PC-3 (cell line): Measurements from ENCODE around the gene SLC22A1. TPM values are rescaled to one million over a fixed set of nuclear protein-coding genes. Genes with fewer than 3 reads are reported as not detected.
A peak's percentile ranks its signal among the peaks of the same experiment; 100 is the strongest.
"Not testable (repeated sequence)": the region's sequence is repeated elsewhere in the genome, so short reads cannot be mapped to it uniquely, and the experiment has no call there.

Source experiments
- ATAC-seq: fragments of 200-7000 bp; cut with Tn5 transposase; 2 replicates; pipeline ENCODE4 v1.9.1; 2020; ENCODE audit warnings: mild to moderate bottlenecking, moderate library complexity
- BruUV-seq: library from RNA; stranded (reverse); fragments of 400-500 nt; replicated peaks from 2 replicates; lab custom pipeline; 2021; lab: Mats Ljungman, UMichigan
- CTCF ChIA-PET: fragments of 300-600 bp; sonication (Branson Sonifier 250); formaldehyde crosslinking; loops from one replicate; lab custom pipeline; 2022; ENCODE audit warnings: antibody characterized with exemption; lab: Charles Lee
- POLR2A ChIA-PET: fragments of 300-600 bp; sonication (Branson Sonifier 250); formaldehyde crosslinking; loops from one replicate; lab custom pipeline; 2022; ENCODE audit warnings: antibody characterized with exemption; ENCODE audit not compliant: unreplicated experiment; lab: Charles Lee
- DNase-seq: peaks from one replicate; pipeline ENCODE4 v3.0.0-alpha.2; 2015
- H2AFZ ChIP-seq: fragments of 300-600 bp; sonication (generic); 2 replicates; pipeline ENCODE4 v1.6.0; 2016; ENCODE audit warnings: antibody characterized with exemption, low read length
- H3F3A ChIP-seq: fragments of 300-600 bp; sonication (generic); one replicate; pipeline ENCODE4 v1.6.0; 2017; ENCODE audit warnings: antibody characterized with exemption, low read length, control low read depth, mild to moderate bottlenecking; ENCODE audit not compliant: unreplicated experiment
- H3K27ac ChIP-seq: fragments of 300-600 bp; sonication (generic); 2 replicates; pipeline ENCODE4 v1.5.1; 2016; ENCODE audit warnings: mild to moderate bottlenecking, low read length
- H3K27me3 ChIP-seq: fragments of 300-600 bp; sonication (generic); 2 replicates; pipeline ENCODE4 v1.6.1; 2016; ENCODE audit warnings: low read length, mixed read lengths
- H3K36me3 ChIP-seq: fragments of 300-600 bp; sonication (generic); 2 replicates; pipeline ENCODE4 v1.6.1; 2016; ENCODE audit warnings: low read depth, mixed run types, low read length, mixed read lengths
- H3K4me1 ChIP-seq: fragments of 300-600 bp; sonication (generic); 2 replicates; pipeline ENCODE4 v1.5.1; 2016; ENCODE audit warnings: low read length; ENCODE audit not compliant: insufficient read depth
- H3K4me2 ChIP-seq: fragments of 300-600 bp; sonication (generic); 2 replicates; pipeline ENCODE4 v1.6.0; 2016; ENCODE audit warnings: low read length
- H3K4me3 ChIP-seq: fragments of 300-600 bp; sonication (generic); 2 replicates; pipeline ENCODE4 v1.5.1; 2016; ENCODE audit warnings: mild to moderate bottlenecking, low read length, mixed read lengths
- H3K79me2 ChIP-seq: fragments of 300-600 bp; sonication (generic); 2 replicates; pipeline ENCODE4 v1.6.1; 2017; ENCODE audit warnings: low read length, mixed read lengths
- H3K9ac ChIP-seq: fragments of 300-600 bp; sonication (generic); 2 replicates; pipeline ENCODE4 v1.6.0; 2016; ENCODE audit warnings: mild to moderate bottlenecking, low read length
- H3K9me2 ChIP-seq: fragments of 300-600 bp; sonication (generic); replicated peaks from 2 replicates; pipeline ENCODE4 v1.6.1; 2016; ENCODE audit warnings: mixed run types, low read length, mixed read lengths
- H3K9me3 ChIP-seq: fragments of 300-600 bp; sonication (generic); 2 replicates; pipeline ENCODE4 v1.6.1; 2016; ENCODE audit warnings: low read length, mixed read lengths
- H4K20me1 ChIP-seq: fragments of 300-600 bp; sonication (generic); 2 replicates; pipeline ENCODE4 v1.6.1; 2016; ENCODE audit warnings: low read length, mixed read lengths
- EZH2 ChIP-seq: fragments of 300-600 bp; sonication (generic); IDR thresholded peaks from one replicate; pipeline ENCODE4 v1.6.1; 2017; ENCODE audit warnings: antibody characterized with exemption, mild to moderate bottlenecking, low read length; ENCODE audit not compliant: unreplicated experiment
- EZH2phosphoT487 ChIP-seq: fragments of 300-600 bp; sonication (generic); IDR thresholded peaks from 2 replicates; pipeline ENCODE4 v1.6.1; 2018; ENCODE audit warnings: mild to moderate bottlenecking, antibody characterized with exemption, low read length, borderline replicate concordance
- intact Hi-C: fragments of 100-400 bp; cut with micrococcal nuclease; formaldehyde crosslinking; loops from 2 replicates; pipeline ENCODE4 v1.9.0; 2023
- total RNA-seq: library from RNA; depleted of rRNA; stranded (reverse); fragments of >200 nt; gene quantifications from 2 replicates; pipeline ENCODE4 v1.2.3, GENCODE V29; 2014
- TF ChIP-seq, protein P1 (sequence below): fragments of 300-600 bp; sonication (generic); conservative IDR thresholded peaks from 2 replicates; pipeline ENCODE4 v1.5.1; 2017; ENCODE audit warnings: antibody characterized with exemption, low read depth, mild to moderate bottlenecking, low read length

Gene SLC22A1
- total RNA-seq, 1 experiment from 2014 or later = 10.2 TPM

DNA sequence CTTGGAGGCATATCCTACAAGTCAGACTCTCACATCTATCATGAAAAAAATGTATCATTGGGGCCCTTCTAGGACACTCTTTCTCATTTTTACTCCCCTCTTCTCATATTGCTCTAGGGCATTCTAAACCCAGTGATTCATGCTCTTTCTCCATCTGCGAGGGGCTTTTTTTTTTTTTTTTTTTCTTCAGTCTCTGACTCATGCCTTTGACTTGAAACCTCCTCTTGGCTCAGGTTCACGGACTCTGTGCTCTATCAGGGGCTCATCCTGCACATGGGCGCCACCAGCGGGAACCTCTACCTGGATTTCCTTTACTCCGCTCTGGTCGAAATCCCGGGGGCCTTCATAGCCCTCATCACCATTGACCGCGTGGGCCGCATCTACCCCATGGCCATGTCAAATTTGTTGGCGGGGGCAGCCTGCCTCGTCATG is 17.8 kb downstream of the SLC22A1 start:
- H3K36me3 ChIP-seq = no peaks in the 10 kb centered on the region
- POLR2A ChIA-PET = no interaction called here
- intact Hi-C loops = loop anchor here (5.0 kb wide), 2 partner anchors 78 to 98 kb away; no protein-coding TSS in a partner anchor
- no peak overlapping the region for H3K4me3 ChIP-seq
- no peaks in the 10 kb centered on the region for H3K9me3 ChIP-seq
- TF ChIP-seq EZH2 (no peak), EZH2phosphoT487 (no peak)
- TF ChIP-seq, protein P1, sequence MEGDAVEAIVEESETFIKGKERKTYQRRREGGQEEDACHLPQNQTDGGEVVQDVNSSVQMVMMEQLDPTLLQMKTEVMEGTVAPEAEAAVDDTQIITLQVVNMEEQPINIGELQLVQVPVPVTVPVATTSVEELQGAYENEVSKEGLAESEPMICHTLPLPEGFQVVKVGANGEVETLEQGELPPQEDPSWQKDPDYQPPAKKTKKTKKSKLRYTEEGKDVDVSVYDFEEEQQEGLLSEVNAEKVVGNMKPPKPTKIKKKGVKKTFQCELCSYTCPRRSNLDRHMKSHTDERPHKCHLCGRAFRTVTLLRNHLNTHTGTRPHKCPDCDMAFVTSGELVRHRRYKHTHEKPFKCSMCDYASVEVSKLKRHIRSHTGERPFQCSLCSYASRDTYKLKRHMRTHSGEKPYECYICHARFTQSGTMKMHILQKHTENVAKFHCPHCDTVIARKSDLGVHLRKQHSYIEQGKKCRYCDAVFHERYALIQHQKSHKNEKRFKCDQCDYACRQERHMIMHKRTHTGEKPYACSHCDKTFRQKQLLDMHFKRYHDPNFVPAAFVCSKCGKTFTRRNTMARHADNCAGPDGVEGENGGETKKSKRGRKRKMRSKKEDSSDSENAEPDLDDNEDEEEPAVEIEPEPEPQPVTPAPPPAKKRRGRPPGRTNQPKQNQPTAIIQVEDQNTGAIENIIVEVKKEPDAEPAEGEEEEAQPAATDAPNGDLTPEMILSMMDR = no peak
- peak overlapping the region; percentile 19; the same call in 1 of the 2 replicates for H3K9ac ChIP-seq
- no peaks in the 10 kb centered on the region for H3K79me2 ChIP-seq
- no peaks in the 10 kb centered on the region for H3K27me3 ChIP-seq
- ATAC-seq (peak; percentile 42), DNase-seq (peak; percentile 81)
- H4K20me1 ChIP-seq = no peaks in the 10 kb centered on the region
- H3K27ac ChIP-seq = peak overlapping the region; percentile 70
- H3K9me2 ChIP-seq = no peaks in the 10 kb centered on the region
- CTCF ChIA-PET = no interaction called here
- H3K4me2 ChIP-seq = peak overlapping the region; percentile 45
- BruUV-seq = no TSS peak
- H3F3A ChIP-seq = no peaks in the 10 kb centered on the region
- H2AFZ ChIP-seq = no peak overlapping the region
- peaks cover 31% of the 10 kb centered on the region for H3K4me1 ChIP-seq

DNA sequence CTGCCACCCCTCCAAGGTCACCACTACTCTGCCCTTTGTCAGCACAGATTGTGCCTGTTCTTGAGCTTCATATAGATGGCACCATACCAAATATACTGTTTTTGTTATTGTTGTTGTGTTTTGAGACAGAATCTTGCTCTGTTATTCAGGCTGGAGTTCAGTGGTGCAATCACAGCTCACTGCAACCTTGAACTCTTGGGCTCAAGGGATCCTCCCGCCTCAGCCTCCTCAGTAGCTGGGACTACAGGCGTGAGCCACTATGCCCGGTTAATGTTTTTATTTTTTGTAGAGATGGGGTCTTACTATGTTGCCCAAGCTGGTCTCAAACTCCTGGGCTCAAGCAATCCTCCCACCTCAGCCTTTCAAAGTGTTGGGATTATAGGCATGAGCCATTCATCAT is 18.9 kb downstream of the SLC22A1 start:
- H2AFZ ChIP-seq, DNase-seq, ATAC-seq, H3K9ac ChIP-seq, H3K4me3 ChIP-seq, H4K20me1 ChIP-seq, BruUV-seq, H3K36me3 ChIP-seq, H3F3A ChIP-seq, H3K27me3 ChIP-seq, H3K9me2 ChIP-seq, H3K4me2 ChIP-seq, H3K9me3 ChIP-seq, POLR2A ChIA-PET, H3K79me2 ChIP-seq: not testable (repeated sequence)
- Histone ChIP-seq H3K4me1 (peaks cover 31% of the 10 kb centered on the region), H3K27ac (peak overlapping the region; percentile 78)
- CTCF ChIA-PET = interaction anchor here (1.1 kb wide), 1 partner anchor 315 kb away, joined by 3 read pairs; no protein-coding TSS in a partner anchor
- intact Hi-C loops = loop anchor here (5.0 kb wide), 1 partner anchor 62 kb away; no protein-coding TSS in a partner anchor

DNA sequence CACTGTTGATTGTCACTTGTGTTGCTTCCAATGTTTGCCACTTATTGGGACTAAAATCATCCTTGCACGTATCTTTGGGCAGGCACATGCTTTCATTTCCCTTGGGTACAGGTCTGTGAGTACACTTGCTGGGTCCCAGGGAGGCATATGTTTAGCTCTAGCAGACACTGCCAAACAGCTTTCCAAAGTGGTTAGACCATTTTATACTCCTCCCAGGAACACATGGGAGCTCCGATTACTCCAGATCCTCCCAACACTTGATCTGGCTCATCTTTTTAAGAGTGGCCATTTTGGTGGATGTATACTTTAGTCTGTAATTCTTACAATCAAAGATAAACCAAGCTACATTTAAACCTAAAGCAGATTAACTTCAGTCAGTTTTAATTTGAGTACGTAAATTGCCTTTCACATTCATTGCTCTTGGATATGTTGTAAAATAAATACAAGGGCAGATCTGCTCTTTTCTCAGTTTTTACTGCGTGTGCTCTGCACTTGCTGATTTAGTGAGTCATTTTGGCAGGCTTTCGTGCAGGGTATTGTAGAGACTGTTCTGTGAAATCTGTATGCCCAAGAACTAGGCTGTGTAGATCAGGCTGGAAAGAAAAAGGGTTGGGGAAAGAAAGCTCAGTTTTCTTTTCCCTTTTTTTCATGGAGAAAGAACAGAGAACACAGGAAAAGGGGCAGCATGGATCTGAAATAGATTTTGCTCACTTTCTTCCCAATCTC is 19.5 kb downstream of the SLC22A1 start:
- intact Hi-C loops = loop anchor here (1.0 to 5.0 kb wide), 2 partner anchors 61 to 156 kb away; no protein-coding TSS in a partner anchor
- Histone ChIP-seq H2AFZ (peak overlapping the region; percentile 71), H3F3A (no peaks in the 10 kb centered on the region), H3K9me3 (no peaks in the 10 kb centered on the region), H3K27ac (peak overlapping the region; percentile 78), H4K20me1 (no peaks in the 10 kb centered on the region), H3K36me3 (no peaks in the 10 kb centered on the region), H3K9ac (peak overlapping the region; percentile 32; the same call in 1 of the 2 replicates), H3K4me2 (peak overlapping the region; percentile 70), H3K79me2 (no peaks in the 10 kb centered on the region), H3K27me3 (no peaks in the 10 kb centered on the region), H3K4me1 (peaks cover 31% of the 10 kb centered on the region), H3K9me2 (no peaks in the 10 kb centered on the region), H3K4me3 (peak overlapping the region; percentile 14; the same call in 1 of the 2 replicates)
- POLR2A ChIA-PET = no interaction called here
- ATAC-seq = peak; percentile 83
- CTCF ChIA-PET = interaction anchor here (1.1 kb wide), 1 partner anchor 314 kb away, joined by 3 read pairs; no protein-coding TSS in a partner anchor
- no TSS peak for BruUV-seq
- TF ChIP-seq, protein P1 = no peak
- TF ChIP-seq EZH2phosphoT487 (no peak), EZH2 (no peak)
- DNase-seq = peak; percentile 71
